GM10266 (cell line): ENCODE data around the gene RHOT2.
A peak's percentile ranks its signal among the peaks of the same experiment; 100 is the strongest.

Experiments
- DNase-seq: peaks from one replicate; pipeline ENCODE4 v3.0.0; 2012; ENCODE audit errors: extremely low spot score
- CTCF ChIP-seq: IDR thresholded peaks from 2 replicates; pipeline ENCODE4 v1.5.1; 2012; ENCODE audit warnings: mild to moderate bottlenecking, low read depth; ENCODE audit not compliant: control insufficient read depth, insufficient read depth; ENCODE audit errors: missing control alignments

RHOT2 gene

GRCh38 chr16:680967-681745, 13.2 kb downstream of the RHOT2 start:
- peak; percentile 25 for TF ChIP-seq CTCF

GRCh38 chr16:681746-682427, 14.0 kb downstream of the RHOT2 start:
- DNase-seq: no peak
- no peak for TF ChIP-seq CTCF

More at GRCh38 chr16:680967-681745, 13.2 kb downstream of the RHOT2 start:
- DNase-seq: no peak

GRCh38 chr16:682493-683395, 14.8 kb downstream of the RHOT2 start:
- TF ChIP-seq CTCF: no peak
- DNase-seq: no peak

GRCh38 chr16:683396-684070, 15.6 kb downstream of the RHOT2 start:
- no peak for TF ChIP-seq CTCF
- no peak for DNase-seq

GRCh38 chr16:684071-684794, 16.3 kb downstream of the RHOT2 start, which contains the start of gene JMJD8:
TSS of gene JMJD8 (minus strand) at chr16:684334. CDS start at chr16:684319, 15 bp downstream.
- TF ChIP-seq CTCF: no peak
- peak; percentile 99 for DNase-seq
